Stimulated activated CD8-positive, alpha-beta memory T cell treated with anti-CD3 and anti-CD28 coated beads, Interleukin-15, amount 100 ng/mL, for 48 hours (primary cell): ENCODE measurements around the gene HOXC5.

Experiments used
- DNase-seq, 2 donors: peaks; one replicate each; pipeline ENCODE4 v3.0.0-alpha.2; 2020; ENCODE audit warnings: low read depth in 2 of 2

HOXC5 gene

DNA sequence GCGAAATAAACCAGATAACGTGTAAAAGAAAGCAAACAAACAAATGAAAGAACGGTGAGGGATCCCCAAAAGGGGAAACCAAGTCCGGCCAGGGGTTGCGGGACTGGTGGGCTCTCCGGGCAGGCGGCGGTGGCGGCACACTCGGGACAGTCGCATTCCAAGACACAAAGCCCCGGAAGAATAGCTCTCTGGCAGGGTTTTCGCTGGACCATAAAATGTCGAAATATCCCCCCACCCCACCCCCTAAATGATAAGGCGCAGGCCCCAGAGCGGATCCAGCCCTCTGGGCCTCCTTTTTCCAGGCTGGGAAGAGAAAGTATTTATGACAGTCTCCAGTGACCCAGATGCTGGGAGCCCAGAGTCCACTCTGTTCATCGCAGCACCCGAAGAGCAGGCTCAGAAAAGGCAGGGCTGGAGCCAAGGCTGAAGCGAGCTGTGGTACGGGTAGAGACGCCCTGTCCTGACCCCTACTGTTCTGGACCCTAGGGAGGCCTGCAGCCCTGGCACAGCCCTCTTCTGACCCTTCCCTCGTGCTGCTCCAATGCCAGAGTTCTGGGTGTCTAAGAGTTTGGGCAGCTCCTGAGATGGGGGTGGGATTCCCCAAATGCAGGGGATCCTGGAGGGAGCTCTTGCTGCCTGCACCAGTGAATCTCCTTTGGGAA is 26.2 kb upstream of the HOXC5 start:
- no peak for DNase-seq

DNA sequence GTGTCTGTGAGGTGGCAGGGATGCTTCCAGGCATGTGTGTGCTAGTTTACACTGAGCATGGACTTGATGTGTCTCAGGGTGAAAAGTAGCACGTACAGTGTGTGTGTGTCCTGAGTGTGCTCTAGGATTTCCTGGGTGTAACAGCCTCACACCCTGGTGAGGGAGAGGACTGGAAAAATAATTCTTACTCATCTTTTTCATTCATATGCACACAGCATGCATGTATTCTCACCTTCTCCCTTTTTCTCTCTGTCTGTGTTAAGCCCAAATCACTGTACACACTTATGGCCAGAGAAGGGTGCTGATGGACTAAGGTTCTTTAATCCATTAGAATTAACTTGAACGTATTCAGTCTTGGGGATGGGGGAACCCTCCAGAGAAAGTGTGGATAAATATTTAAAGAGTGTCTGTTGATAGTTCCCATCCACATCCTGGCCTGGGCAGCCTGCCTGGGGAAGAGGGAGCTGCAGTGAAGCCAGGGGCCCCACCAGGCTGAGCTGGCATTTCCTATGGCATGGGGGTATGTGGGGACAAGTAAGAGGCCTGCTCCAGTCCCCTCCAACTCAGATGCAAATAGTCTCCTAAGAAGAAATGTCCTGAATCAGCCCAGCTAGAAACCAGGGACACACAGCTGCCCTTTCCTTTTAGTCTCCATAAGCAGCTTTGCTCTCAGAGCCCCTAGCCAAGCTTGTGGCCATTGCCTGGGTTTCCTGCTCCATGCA is 25.2 kb upstream of the HOXC5 start:
- DNase-seq, result no peak

DNA sequence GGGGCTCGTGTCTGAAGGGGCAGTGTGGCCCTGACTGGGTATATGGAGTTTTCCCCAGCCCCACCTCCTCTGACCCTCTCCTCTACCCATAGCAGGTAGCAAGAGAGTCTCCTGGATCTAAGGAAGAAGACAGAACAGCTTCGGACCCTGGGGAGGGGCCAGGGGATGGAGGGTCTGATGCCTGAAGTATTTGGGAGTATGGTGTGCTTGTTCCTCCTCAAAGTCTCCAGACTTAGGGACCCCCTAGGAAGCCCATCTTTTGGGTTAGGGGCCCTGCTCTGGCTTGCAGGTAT is 24.6 kb upstream of the HOXC5 start:
- DNase-seq, result no peak

DNA sequence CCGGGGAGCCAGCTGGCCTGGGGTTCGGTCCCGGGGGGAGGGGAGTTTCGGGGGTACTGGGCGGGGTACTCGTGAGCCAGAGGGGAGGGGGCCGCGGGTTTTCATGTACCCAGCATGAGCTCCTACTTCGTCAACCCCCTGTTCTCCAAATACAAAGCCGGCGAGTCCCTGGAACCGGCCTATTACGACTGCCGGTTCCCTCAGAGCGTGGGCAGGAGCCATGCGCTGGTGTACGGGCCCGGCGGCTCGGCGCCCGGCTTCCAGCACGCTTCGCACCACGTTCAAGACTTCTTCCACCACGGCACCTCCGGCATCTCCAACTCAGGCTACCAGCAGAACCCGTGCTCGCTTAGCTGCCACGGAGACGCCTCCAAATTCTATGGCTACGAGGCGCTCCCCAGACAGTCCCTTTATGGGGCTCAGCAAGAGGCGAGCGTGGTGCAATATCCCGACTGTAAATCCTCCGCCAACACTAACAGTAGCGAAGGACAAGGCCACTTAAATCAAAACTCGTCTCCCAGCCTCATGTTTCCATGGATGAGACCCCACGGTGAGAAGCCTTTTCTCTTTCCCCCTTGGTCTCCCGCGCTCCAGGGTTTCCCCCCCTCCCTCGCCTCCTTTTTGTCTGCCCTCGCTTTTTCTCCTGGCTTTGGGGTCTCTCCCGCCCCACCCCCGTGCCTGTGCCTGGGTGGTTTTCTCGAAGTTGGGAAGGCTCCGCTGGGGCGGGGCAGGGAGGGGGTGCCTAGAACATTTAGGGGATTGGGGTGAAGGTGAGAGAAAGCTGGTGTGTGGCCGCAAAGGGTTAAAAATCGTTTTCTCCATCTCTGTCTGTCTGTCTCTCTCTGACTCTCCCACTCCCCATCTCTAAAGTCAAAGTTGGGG is 23.4 kb upstream of the HOXC5 start:
- DNase-seq, result no peak

DNA sequence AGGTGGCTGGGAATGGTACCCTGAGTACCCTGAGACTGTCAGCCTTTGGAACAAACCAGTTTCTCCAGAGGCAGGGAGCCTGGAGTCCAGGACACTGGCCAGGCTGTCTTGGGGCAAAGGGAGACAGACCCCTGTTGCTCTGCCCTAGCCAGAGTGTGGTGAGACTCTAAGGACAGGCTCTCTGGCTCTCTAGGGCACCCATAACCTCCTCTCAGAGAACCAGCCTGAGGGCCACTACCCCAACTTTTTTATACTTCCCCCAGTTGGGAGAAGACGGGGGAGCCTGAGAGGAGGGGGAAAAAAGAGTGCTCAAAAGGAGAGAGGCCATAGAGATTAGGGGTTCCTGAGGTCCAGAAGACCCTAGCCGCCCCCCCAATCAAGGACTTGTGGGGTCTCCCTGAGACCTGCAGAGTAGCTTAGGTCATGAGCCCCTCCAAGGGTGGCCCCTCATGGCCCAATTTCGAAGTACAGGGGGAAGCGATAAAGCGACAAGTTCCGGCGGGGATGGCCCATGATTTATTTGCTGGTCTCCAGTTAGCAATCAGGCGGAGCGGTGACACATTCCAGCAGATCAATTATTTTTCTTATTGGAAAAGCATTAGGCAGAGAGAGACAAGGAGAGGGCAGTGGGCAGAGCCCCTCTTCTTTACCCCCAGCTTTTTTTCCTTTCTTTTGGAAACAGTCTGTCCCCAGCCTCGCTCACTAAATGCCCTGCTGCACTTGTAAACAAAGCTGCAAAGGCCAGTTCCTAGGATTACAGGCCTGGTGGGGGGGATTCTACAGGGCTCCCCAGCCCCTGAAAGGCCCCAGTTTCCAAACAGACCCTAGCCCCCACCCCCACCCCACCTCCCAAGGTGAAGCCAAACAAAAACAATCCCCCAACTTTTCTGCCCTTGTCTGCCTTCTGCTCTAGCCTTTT is 22.5 kb upstream of the HOXC5 start:
- no peak for DNase-seq

DNA sequence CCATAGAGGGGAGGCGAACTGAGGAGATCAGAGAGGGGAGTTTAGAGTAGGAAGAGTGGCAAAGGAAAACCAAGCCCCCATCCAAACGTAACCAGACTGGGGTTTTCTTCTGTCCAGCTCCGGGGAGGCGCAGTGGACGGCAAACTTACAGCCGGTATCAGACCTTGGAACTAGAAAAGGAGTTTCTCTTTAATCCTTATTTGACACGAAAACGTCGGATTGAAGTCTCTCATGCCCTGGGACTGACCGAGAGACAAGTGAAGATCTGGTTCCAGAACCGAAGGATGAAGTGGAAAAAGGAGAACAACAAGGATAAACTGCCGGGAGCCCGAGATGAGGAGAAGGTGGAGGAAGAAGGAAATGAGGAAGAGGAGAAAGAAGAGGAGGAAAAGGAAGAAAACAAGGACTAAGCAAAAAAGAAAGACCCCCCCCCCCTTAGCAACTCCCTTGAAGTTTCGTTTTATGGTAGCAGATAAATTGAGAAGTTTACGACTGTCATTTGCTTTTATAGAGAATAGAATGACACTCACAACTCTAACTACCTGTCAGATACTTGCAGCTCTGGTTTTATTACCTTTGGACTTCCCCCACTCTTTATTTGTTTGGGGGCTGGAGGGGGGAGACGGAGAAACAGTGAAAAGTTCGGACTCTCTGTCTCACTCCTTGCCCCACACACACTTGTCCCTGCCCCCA is 21.7 kb upstream of the HOXC5 start:
- DNase-seq, result no peak

DNA sequence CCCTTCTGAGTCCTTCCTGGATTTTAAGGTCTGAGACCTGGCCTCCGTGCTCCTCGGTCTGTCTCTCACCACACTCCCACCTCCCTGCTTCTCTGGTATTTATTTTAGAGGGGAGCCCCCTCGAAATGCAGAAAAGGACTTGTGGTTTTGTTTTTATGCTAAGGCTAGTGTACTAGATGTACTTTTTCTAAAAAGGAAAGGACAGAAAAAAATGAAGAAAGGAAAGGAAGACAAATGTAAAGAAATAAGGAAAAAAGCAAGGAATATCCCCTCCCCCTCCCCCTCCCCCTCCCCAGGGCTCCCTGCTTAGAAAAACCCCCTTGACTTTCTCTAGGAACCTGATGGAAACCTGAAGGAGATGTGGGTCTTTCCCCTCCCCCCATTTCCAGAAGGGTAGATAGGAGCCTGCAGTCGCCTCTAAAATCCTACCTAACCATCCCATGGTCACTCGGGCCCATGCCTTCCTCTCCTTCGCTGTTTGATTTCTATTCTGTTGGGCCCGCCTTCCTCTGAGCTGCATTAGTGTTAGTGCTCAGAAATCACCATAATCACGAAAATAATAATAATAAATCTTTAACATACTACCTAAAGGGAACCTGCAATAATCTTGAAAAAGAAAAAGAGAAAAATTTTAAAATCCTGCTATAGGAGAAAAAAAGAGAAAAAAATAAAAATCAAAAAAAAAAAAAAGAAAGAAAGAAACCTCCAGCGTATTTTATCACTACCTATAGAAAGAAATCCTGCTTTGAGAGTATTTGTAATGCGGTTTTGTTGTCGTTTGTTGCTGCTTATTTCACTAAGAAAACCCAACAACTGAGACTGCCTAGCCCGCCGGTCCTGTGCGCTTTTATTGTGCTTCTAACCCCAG is 21.0 kb upstream of the HOXC5 start:
- no peak for DNase-seq

DNA sequence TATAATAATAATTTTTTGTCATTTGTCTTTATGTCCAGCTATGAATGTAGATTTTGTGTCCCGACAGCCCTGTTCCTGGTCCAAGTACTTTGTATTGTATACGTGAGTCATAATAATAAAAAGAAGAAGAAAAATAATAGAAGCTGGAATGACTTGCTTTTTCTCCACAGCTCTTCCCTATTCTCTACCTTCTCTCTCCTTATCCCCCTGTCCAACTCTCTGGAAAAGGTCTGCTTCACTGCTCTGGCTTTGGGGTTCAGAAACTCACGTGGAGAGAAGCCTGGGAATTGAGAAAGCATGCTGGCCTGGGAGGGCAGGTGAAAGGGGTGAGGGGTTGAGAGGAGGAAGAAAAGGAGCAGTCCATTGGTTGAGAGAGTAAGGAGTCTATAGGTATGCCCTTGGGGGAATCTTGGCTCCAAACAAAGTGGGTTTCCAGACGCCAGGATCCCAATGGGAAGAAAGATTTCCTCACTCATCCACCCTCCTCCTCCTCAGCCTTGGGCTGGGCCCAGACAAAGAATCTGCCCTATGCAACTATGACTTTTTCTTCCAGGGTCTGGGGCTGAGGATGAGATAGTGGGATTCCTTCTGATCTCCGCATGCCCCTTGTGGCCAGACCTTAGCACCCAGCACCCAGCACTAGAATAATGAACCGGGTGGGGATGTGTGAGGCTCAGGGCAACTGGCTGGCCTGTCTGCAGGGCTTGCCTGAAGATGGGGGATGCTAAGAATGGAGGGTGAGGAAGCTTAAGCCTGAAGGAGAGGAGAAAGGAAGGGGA is 20.0 kb upstream of the HOXC5 start:
- DNase-seq, result no peak

DNA sequence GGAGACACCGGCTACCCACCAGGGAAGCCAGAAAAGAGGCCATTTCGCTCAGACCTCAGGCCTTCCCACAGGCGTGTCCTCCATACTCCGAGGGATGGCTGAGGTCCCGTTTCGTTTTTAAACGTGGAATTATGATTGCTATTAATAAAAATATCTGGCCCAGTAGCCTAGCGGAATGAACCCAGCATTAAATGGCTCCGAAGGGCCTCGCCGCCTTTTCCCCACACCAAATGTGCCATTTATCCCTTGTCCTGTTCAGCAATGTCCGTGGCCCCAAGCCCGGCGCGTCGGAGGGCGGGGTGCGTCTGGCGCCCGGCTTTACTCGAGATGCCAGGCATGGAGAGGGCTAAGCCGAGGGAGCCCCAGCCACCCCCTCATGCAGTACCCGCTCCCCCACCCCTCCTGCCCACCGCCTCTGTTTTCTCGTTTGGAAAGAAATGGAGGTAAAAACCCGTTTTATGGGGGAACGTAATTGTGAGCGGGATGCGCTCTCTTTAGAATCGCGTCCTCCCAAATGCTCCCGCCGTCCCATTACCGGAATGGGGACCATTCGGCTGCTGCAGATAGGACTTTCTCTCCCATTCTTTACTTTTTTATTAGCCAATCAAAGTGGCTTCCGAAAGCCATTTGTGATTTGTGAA is 18.4 kb upstream of the HOXC5 start:
- no peak for DNase-seq

DNA sequence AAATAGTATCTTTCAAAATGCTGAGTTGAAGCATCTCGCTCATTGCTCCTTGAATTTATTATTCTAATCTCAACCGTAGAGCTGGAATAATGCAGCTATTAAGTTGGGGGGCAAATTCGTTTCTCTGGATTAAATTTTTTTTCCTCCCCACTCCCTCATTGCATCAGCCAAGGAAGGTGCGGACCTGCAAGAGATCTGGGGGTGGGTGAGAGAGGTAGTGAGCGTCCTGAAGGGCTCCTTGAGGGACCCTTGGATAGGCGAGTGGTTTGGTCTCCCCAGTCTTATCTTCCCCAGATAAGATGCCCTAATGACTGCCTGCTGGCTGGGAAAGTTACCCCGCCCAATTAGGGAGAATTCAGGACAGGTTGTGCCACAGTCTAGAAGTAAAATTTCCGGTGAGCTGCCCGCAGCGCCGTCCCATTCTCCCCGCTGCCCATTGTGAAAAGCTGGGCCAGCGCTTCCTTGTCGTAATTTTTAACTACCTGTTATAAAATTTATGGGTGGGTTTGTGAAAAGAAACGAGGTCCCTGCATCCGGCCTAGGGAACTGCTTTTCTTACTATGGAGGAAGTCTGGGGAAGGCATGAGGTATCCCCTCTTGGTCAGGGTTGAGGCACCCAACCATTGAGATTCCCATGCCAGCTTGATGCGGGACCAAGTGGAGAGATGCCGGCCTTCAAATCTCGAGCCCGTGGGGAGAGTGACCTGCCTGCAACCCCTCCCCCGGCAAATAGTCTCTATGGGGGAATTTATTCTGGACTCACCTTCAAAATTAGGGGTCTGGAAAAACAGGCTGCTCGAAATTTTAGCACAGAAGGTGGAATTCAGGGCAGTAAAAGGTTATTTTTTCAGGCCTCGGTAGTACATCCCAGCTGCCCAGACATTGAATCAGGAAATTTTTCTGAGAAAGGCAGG is 17.6 kb upstream of the HOXC5 start:
- no peak for DNase-seq

DNA sequence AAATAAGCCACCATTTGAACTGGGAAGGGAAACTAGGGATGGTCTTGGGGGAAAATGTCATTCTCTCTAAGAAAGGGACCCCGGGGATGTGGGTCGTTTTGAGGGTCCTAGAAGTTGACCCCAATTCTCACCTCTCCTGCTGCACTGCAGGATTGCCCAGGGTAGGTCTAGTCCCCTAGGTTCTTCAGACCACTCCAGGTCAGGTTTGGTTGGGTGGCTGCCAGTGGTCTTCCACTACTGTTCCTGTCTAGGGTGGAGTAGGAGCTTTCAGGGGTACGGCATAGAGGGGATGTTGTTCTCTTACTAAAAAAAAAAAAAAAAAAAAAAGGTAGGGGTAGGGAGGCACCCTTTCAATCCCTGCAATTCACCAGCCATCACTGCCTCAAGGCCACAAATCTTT is 16.8 kb upstream of the HOXC5 start:
- DNase-seq, result no peak

DNA sequence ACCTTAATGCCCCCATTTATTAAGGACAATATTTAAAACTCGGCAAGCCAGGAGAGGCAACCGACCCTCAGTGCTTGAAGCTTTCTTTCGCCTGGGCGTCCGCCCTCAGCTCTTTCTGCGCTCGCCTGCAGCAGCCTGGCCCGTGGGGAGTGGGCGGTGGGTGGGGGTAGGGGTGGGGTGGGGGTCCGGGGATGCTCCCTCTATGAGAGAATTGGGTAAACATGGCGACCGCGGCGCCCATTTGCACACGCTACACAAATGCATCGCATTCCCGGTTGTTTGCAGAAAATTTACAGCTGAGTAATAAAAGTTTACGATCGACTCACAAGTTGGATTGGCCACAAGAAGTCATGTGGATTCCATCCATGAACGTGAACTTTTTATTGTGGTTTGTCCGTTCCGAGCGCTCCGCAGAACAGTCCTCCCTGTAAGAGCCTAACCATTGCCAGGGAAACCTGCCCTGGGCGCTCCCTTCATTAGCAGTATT is 16.3 kb upstream of the HOXC5 start:
- no peak for DNase-seq

DNA sequence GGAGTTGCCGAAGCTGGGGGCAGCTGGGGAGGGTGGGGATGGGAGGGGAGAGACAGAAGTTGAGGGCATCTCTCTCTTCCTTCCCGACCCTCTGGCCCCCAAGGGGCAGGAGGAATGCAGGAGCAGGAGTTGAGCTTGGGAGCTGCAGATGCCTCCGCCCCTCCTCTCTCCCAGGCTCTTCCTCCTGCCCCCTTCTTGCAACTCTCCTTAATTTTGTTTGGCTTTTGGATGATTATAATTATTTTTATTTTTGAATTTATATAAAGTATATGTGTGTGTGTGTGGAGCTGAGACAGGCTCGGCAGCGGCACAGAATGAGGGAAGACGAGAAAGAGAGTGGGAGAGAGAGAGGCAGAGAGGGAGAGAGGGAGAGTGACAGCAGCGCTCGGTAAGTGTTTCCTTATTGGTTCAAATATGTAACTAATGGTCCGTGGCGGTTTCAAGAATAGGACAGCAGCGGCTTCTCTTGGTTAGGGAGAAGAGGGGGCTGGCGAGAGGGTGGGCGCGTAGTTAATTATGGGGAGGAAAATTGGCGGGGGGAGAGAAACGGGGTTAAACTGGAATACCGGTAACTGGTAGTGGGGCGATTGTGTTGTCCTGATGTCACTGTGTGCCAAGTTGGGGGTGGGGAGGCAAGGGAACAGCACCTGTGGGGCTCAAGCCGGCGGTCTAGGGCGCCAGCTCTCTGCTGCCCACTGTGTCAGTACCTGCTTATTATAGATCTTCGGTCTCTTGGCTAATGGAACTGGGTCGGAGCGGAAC is 15.6 kb upstream of the HOXC5 start:
- no peak for DNase-seq

DNA sequence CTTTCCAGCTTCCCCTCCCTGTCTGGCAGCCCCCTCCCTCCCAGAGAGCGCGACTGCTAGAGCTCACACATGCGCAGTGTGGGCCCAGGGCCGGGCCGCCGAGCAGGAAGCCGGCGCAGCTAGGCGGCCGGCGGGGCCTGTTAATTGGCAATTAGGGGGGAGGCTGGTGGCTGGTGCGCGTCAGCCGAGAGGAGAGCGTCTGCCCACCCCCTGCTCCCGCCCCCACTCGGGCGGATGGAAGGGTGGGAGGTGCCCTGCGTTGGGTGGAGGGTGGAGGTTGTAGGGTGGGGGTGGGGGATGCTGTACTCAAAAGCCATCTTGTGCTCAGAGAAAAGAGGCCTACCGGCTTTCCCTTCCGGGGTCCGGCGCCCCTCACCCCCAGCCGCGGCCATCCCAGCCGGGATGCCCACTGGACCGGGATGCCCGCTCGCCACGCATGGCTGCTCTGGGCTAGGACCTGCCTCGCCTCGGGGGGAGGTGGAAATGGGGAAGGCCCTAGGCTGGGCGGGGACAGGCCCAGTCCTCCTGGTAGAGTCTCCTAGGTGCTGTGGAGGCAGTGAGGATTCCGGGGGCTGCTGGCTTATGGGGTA is 14.9 kb upstream of the HOXC5 start:
- DNase-seq, result peak; percentile 62 to 64

DNA sequence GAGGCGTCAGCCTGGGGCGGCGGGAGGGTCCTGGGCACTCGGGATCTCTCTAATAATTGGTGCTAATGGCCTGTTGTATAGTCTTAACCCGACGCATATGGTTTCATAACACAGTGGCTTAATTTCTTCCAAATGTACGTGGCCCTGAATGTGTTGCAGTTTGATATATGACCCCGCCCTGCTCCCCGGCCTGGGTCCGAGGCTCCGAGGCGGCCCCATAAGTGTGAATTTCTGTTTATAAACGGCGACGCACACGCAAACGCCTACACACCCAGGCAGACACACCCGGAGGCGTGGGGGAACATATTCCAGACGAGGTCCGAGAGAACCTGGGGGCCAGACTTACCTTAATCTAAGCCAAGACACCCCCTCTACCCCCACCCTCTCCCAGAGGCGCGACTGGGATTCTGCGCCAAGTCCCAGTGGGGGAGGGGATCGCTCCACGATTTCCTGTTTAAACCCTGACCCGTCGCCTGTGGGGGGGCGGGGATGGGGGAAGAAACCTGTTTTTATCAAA is 14.3 kb upstream of the HOXC5 start:
- no peak for DNase-seq

DNA sequence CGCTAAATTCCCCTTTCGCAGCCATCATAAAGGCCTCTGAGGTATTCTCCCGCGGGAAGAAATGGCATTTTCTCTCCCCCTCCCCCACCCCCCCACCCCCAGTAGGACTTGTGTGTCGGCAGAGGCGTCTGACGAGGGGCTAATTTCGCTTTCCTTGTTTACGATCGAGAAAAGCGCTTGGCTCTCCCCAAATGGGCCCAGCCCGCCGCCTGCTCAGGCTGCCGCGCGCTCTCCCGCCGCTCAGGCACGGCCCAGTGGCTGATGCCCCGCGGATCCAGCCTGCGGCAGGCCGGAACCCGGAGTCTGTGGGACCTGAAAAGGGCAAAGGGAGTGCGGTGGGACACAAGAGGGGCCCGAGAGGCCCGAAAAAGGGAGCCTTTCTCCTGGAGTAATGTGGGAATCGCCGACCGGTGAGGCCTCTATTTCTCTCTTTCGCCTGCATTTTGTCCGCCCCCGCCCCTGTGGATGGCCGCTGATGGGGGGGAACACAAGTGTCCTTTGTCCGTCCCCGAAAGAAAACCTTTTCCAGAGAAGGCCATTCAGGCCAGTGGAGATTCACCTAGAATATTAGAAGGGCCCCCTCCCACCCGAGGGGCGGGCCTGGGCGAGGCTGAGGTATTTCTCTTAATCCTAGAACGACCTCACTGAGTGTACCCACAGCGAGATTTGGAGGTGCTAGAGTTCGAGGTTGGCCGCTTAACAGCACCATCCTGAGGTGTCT is 13.6 kb upstream of the HOXC5 start:
- DNase-seq, result no peak
